GM06990 (cell line): ENCODE data around the gene CYFIP2.
A peak's percentile ranks its signal among the peaks of the same experiment; 100 is the strongest.

Experiments
- DNase-seq: peaks from one replicate; pipeline ENCODE4 v3.0.0-alpha.2; 2011; ENCODE audit not compliant: insufficient read length; ENCODE audit errors: extremely low read depth
- H3K27me3 ChIP-seq: replicated peaks from 2 replicates; pipeline ENCODE4 v1.6.0; 2011; ENCODE audit warnings: low read length; ENCODE audit not compliant: control insufficient read depth, insufficient read depth
- H3K36me3 ChIP-seq: 2 replicates; pipeline ENCODE4 v1.5.1; 2011; ENCODE audit warnings: low read length; ENCODE audit not compliant: control insufficient read depth, insufficient read depth
- H3K4me3 ChIP-seq: replicated peaks from 2 replicates; pipeline ENCODE4 v1.5.1; 2011; ENCODE audit warnings: low read depth, mild to moderate bottlenecking, control low read depth, low read length
- TF ChIP-seq, protein P1 (sequence below): IDR thresholded peaks from 2 replicates; pipeline ENCODE4 v1.5.1; 2011; ENCODE audit warnings: low read length, control low read depth, mild to moderate bottlenecking, inconsistent platforms; ENCODE audit not compliant: insufficient read depth, poor library complexity, severe bottlenecking

CYFIP2 gene

GRCh38 chr5:157248821-157249470 lies 17.0 kb upstream of the CYFIP2 start:
- DNase-seq, result no peak
- TF ChIP-seq, protein P1, sequence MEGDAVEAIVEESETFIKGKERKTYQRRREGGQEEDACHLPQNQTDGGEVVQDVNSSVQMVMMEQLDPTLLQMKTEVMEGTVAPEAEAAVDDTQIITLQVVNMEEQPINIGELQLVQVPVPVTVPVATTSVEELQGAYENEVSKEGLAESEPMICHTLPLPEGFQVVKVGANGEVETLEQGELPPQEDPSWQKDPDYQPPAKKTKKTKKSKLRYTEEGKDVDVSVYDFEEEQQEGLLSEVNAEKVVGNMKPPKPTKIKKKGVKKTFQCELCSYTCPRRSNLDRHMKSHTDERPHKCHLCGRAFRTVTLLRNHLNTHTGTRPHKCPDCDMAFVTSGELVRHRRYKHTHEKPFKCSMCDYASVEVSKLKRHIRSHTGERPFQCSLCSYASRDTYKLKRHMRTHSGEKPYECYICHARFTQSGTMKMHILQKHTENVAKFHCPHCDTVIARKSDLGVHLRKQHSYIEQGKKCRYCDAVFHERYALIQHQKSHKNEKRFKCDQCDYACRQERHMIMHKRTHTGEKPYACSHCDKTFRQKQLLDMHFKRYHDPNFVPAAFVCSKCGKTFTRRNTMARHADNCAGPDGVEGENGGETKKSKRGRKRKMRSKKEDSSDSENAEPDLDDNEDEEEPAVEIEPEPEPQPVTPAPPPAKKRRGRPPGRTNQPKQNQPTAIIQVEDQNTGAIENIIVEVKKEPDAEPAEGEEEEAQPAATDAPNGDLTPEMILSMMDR, result no peak
- H3K27me3 ChIP-seq, result no peaks in the 10 kb centered on the region
- no peaks in the 10 kb centered on the region for H3K36me3 ChIP-seq
- no peak overlapping the region for H3K4me3 ChIP-seq

GRCh38 chr5:157252711-157253465 lies 13.0 kb upstream of the CYFIP2 start:
- DNase-seq, result peak; percentile 69
- Histone ChIP-seq H3K4me3 (peak overlapping the region; percentile 10; the same call in 1 of the 2 replicates), H3K27me3 (no peaks in the 10 kb centered on the region), H3K36me3 (no peaks in the 10 kb centered on the region)
- TF ChIP-seq, protein P1, result no peak

DNA sequence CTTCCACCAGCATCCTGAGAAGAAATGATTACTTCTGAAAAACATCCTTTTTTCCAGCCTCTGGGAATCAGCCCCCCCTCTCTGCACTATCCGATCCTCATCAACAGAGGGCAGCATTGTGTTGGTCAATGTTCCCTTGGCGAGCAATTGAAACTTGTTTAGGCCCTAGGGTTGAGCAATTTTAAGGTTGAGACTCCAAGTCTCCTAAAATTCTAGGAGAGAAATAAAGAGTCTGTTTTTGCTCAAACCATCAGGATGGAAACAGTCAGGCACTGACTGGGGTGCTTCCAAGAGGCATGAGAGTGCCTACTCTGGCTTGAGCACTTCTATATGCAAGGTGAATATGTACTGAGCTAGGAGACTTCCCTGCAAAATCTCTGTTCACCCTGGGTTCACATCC lies 12.4 kb upstream of the CYFIP2 start:
- TF ChIP-seq, protein P1, result peak; percentile 88
- no peak for DNase-seq
- H3K36me3 ChIP-seq, result no peaks in the 10 kb centered on the region

GRCh38 chr5:157258450-157258849 lies 7.5 kb upstream of the CYFIP2 start:
- no peak for DNase-seq
- no peaks in the 10 kb centered on the region for H3K36me3 ChIP-seq
- H3K4me3 ChIP-seq, result no peak overlapping the region
- TF ChIP-seq, protein P1, result no peak
- no peaks in the 10 kb centered on the region for H3K27me3 ChIP-seq

More for the DNA sequence above, 12.4 kb upstream of the CYFIP2 start:
- H3K4me3 ChIP-seq, result no peak overlapping the region
- no peaks in the 10 kb centered on the region for H3K27me3 ChIP-seq

- TF ChIP-seq, protein P1, result no peak
- no peak for DNase-seq
- H3K4me3 ChIP-seq, result no peak overlapping the region
- no peaks in the 10 kb centered on the region for H3K27me3 ChIP-seq
- H3K36me3 ChIP-seq, result no peaks in the 10 kb centered on the region
Observed at GRCh38 chr5:157259699-157260098, 6.2 kb upstream of the CYFIP2 start.
